HepG2 (cell line): ENCODE results near the gene ST6GALNAC2. TPM values are rescaled to one million over a fixed set of nuclear protein-coding genes. Genes with fewer than 3 reads are reported as not detected.

Experiments
- ATAC-seq: fragments of 200-7000 bp; cut with Tn5 transposase; 3 replicates; pipeline ENCODE4 v1.9.1; 2020; ENCODE audit warnings: mild to moderate bottlenecking, moderate library complexity
- BruUV-seq: library from RNA; stranded (reverse); fragments of 400-500 nt; replicated peaks from 2 replicates; lab custom pipeline; 2021; lab: Mats Ljungman, UMichigan
- CTCF ChIA-PET: fragments of 300-600 bp; formaldehyde crosslinking; extraction: SDS; loops from one replicate; lab custom pipeline; 2021; ENCODE audit warnings: low total read pairs, inconsistent platforms, low intra/inter-chr PET ratio; lab: Yijun Ruan, JAX
- POLR2A ChIA-PET: fragments of 350-600 bp; sonication (Branson Sonifier 250); formaldehyde crosslinking; loops from one replicate; lab custom pipeline; 2020; ENCODE audit warnings: antibody characterized with exemption, inconsistent platforms; lab: Yijun Ruan, JAX
- DNase-seq: peaks from one replicate; pipeline ENCODE4 v3.0.0-alpha.2; 2015; ENCODE audit warnings: low spot score
- FAIRE-seq: peaks from 3 replicates; lab custom pipeline; 2011; peaks lifted over from hg19 to GRCh38; lab: Jason Lieb, UNC
- H2AFZ ChIP-seq: one replicate; pipeline ENCODE4 v1.6.1; 2011; ENCODE audit warnings: low read length, inconsistent platforms
- H3K27ac ChIP-seq: fragments of 300-600 bp; 3 replicates; pipeline ENCODE4 v1.8.0; 2011; ENCODE audit warnings: mixed run types, mild to moderate bottlenecking, mixed read lengths, low read length, inconsistent platforms; ENCODE audit not compliant: insufficient read depth; ENCODE audit errors: extremely low read length
- H3K27me3 ChIP-seq, 2 experiments: fragments of 200-600 bp in 1 of 2; 2 replicates in 1 of 2; 3 replicates in 1 of 2; pipeline versions ENCODE4 v1.6.0 to v1.8.0; 2011; ENCODE audit warnings: low read length in 2 of 2, mild to moderate bottlenecking in 2 of 2, moderate library complexity in 2 of 2, inconsistent platforms in 1 of 2; ENCODE audit not compliant: insufficient read depth in 2 of 2, control insufficient read depth in 1 of 2
- H3K36me3 ChIP-seq, 2 experiments: fragments of 200-600 bp in 1 of 2; replicated peaks in 1 of 2; 2 replicates in 1 of 2; 3 replicates in 1 of 2; pipeline versions ENCODE4 v1.5.1 to v1.8.0; 2011; ENCODE audit warnings: low read length in 2 of 2, inconsistent platforms in 1 of 2; ENCODE audit not compliant: insufficient read depth in 2 of 2, control insufficient read depth in 1 of 2
- H3K4me1 ChIP-seq: 2 replicates; pipeline ENCODE4 v1.5.1; 2012; ENCODE audit warnings: low read length, inconsistent platforms; ENCODE audit not compliant: insufficient read depth
- H3K4me2 ChIP-seq: 2 replicates; pipeline ENCODE4 v1.6.0; 2011; ENCODE audit warnings: low read depth, low read length, inconsistent platforms
- H3K4me3 ChIP-seq, 3 experiments: fragments of 200-600 bp in 1 of 3; sonication (generic), shearing (Covaris generic) in 1 of 3; replicated peaks in 1 of 3; 2 replicates each; pipeline ENCODE4 v1.5.1; 2011 to 2016; ENCODE audit warnings: low read length in 3 of 3, inconsistent platforms in 2 of 3, low read depth in 2 of 3, mild to moderate bottlenecking in 2 of 3, control low read depth in 1 of 3, mixed read lengths in 1 of 3; ENCODE audit not compliant: insufficient read depth in 1 of 3
- H3K79me2 ChIP-seq: one replicate; pipeline ENCODE4 v1.6.1; 2011; ENCODE audit warnings: low read length, inconsistent platforms; ENCODE audit not compliant: insufficient read depth
- H3K9ac ChIP-seq: 2 replicates; pipeline ENCODE4 v1.6.0; 2011; ENCODE audit warnings: mild to moderate bottlenecking, low read depth, low read length, inconsistent platforms; ENCODE audit not compliant: insufficient read depth
- H3K9me3 ChIP-seq: 2 replicates; pipeline ENCODE4 v1.5.1; 2012; ENCODE audit warnings: mild to moderate bottlenecking, low read length
- H4K20me1 ChIP-seq: 2 replicates; pipeline ENCODE4 v1.6.0; 2011; ENCODE audit warnings: inconsistent platforms, mild to moderate bottlenecking, low read length, moderate library complexity; ENCODE audit not compliant: insufficient read depth
- SALL2 ChIP-seq: sonication (generic); formaldehyde crosslinking; IDR thresholded peaks from 2 replicates; pipeline ENCODE4 v1.8.1; 2023; ENCODE audit warnings: mild to moderate bottlenecking, missing genetic modification reagents, inconsistent platforms
- WGBS: methylation state at CpG from one replicate; pipeline ENCODE4 v1.1.6; 2017; ENCODE audit warnings: low lambda C conversion rate; 5-methylcytosine and 5-hydroxymethylcytosine counted together
- in situ Hi-C: cut with HindIII; loops from 2 replicates; pipeline ENCODE4 v1.10.0; 2017; ENCODE audit warnings: low pct_unique_long_range_greater_than_20kb; ENCODE audit not compliant: extremely low pct_ligation_motif_present
- intact Hi-C: fragments of 100-400 bp; cut with micrococcal nuclease; formaldehyde crosslinking; loops from one replicate; pipeline ENCODE4 v1.10.0; 2022; ENCODE audit not compliant: unreplicated experiment
- polyA plus RNA-seq, 8 experiments: library from polyadenylated mRNA; depleted of rRNA in 3 of 8; stranded (reverse) in 7 of 8; unstranded in 1 of 8; fragments of >200 nt; fragmentation: Illumina TruSeq in 4 of 8; extraction: Trizol in 4 of 8; gene quantifications; 2 replicates each; pipeline versions ENCODE4 v1.2.1 to v1.2.3, GENCODE V29; 2011 to 2016; ENCODE audit warnings: low read depth in 4 of 8, missing spikeins in 1 of 8, mixed read lengths in 1 of 8; ENCODE audit not compliant: insufficient read depth in 1 of 8
- total RNA-seq, 5 experiments: library from RNA; depleted of rRNA; stranded (reverse); fragments of >200 nt; fragmentation: Illumina TruSeq; extraction: Trizol; gene quantifications; 2 replicates each; pipeline ENCODE4 v1.2.3, GENCODE V29; 2016; ENCODE audit warnings: low read depth in 1 of 5
- TF ChIP-seq, protein P1 (sequence below): sonication (generic); formaldehyde crosslinking; IDR thresholded peaks from 2 replicates; pipeline ENCODE4 v1.5.0; 2020; ENCODE audit warnings: missing genetic modification reagents
- TF ChIP-seq, protein P2 (sequence below): fragments of 450-650 bp; IDR thresholded peaks from 2 replicates; pipeline ENCODE4 v1.6.1; 2016

ST6GALNAC2 gene
- total and polyA plus RNA-seq, 2 of the 13 experiments (the other 11 are each of a cell fraction or from before 2014, with no cell fraction given): 0.12 to 0.49 TPM

DNA sequence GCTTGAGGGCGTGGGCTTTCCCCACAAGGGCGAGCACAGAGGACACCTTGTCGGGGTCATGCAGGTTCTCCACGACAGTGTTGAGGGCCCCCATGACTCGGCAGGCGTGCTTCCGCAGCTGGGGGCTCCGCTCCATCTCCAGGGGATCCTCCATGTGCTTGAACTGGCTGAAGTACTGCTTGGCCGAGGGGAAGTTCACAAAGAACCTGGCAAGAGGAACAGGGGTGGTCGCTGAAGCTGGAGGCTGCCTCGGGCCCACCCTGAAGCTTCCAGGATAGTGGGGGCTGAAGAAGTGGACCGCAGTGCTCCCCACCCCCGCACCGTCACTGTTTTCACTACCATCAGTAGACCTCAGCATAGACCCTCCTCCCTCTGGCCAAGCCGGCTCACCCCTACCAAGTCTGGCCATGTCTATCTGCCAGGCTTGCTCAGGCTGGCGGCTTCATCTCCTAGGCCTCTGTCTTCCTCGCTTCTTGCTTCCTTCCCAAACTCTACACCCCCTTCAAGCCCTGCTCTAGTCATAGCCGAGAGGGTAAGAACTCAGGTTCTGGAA lies 54.1 kb downstream of the ST6GALNAC2 start:
- no peak for DNase-seq
- in situ Hi-C loops (no loop called here), intact Hi-C loops (no loop called here)
- no peaks in the 10 kb centered on the region for H3K27me3 ChIP-seq
- H2AFZ ChIP-seq: no peak overlapping the region
- no TSS peak for BruUV-seq
- no peaks in the 10 kb centered on the region for H4K20me1 ChIP-seq
- ChIA-PET POLR2A (interaction anchor here (1.7 to 4.0 kb wide), 7 partner anchors 7 to 33 kb away, joined by 4 to 44 read pairs (median 18); no protein-coding TSS in a partner anchor), CTCF (interaction anchor here (0.6 to 2.0 kb wide), 2 partner anchors 9 to 15 kb away, joined by 3 to 8 read pairs; no protein-coding TSS in a partner anchor)
- H3K79me2 ChIP-seq: no peaks in the 10 kb centered on the region
- no peak overlapping the region for H3K9ac ChIP-seq
- no peak for FAIRE-seq
- ATAC-seq: no peak
- TF ChIP-seq, protein P1, sequence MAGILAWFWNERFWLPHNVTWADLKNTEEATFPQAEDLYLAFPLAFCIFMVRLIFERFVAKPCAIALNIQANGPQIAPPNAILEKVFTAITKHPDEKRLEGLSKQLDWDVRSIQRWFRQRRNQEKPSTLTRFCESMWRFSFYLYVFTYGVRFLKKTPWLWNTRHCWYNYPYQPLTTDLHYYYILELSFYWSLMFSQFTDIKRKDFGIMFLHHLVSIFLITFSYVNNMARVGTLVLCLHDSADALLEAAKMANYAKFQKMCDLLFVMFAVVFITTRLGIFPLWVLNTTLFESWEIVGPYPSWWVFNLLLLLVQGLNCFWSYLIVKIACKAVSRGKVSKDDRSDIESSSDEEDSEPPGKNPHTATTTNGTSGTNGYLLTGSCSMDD (CRISPR knock-in tag): 0 out of 2 replicates have a peak, but pooled peaks have one; percentile 1
- TF ChIP-seq, protein P2, sequence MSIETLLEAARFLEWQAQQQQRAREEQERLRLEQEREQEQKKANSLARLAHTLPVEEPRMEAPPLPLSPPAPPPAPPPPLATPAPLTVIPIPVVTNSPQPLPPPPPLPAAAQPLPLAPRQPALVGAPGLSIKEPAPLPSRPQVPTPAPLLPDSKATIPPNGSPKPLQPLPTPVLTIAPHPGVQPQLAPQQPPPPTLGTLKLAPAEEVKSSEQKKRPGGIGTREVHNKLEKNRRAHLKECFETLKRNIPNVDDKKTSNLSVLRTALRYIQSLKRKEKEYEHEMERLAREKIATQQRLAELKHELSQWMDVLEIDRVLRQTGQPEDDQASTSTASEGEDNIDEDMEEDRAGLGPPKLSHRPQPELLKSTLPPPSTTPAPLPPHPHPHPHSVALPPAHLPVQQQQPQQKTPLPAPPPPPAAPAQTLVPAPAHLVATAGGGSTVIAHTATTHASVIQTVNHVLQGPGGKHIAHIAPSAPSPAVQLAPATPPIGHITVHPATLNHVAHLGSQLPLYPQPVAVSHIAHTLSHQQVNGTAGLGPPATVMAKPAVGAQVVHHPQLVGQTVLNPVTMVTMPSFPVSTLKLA: no peak
- peak; percentile 55; the same call in 1 of the 2 replicates for TF ChIP-seq SALL2 (CRISPR knock-in tag)
- peak overlapping the region; percentile 22 for H3K27ac ChIP-seq
- no peak overlapping the region for H3K4me2 ChIP-seq
- 94% methylated on average over 17 of the region's 18 CpGs for WGBS
- H3K9me3 ChIP-seq: no peaks in the 10 kb centered on the region
- H3K4me1 ChIP-seq: peaks cover 89% of the 10 kb centered on the region
- no peaks in the 10 kb centered on the region for H3K36me3 ChIP-seq
- no peak overlapping the region for H3K4me3 ChIP-seq
